HepG2 (cell line): ENCODE data around the gene ATRNL1. TPM values are rescaled to one million over a fixed set of nuclear protein-coding genes. Genes with fewer than 3 reads are reported as not detected.

Source experiments
- ATAC-seq: fragments of 200-7000 bp; cut with Tn5 transposase; 3 replicates; pipeline ENCODE4 v1.9.1; 2020; ENCODE audit warnings: mild to moderate bottlenecking, moderate library complexity
- BruUV-seq: library from RNA; stranded (reverse); fragments of 400-500 nt; replicated peaks from 2 replicates; lab custom pipeline; 2021; lab: Mats Ljungman, UMichigan
- CTCF ChIA-PET: fragments of 300-600 bp; formaldehyde crosslinking; extraction: SDS; loops from one replicate; lab custom pipeline; 2021; ENCODE audit warnings: low total read pairs, inconsistent platforms, low intra/inter-chr PET ratio; lab: Yijun Ruan, JAX
- POLR2A ChIA-PET: fragments of 350-600 bp; sonication (Branson Sonifier 250); formaldehyde crosslinking; loops from one replicate; lab custom pipeline; 2020; ENCODE audit warnings: antibody characterized with exemption, inconsistent platforms; lab: Yijun Ruan, JAX
- DNase-seq: peaks from one replicate; pipeline ENCODE4 v3.0.0-alpha.2; 2015; ENCODE audit warnings: low spot score
- FAIRE-seq: peaks from 3 replicates; lab custom pipeline; 2011; peaks lifted over from hg19 to GRCh38; lab: Jason Lieb, UNC
- H2AFZ ChIP-seq: one replicate; pipeline ENCODE4 v1.6.1; 2011; ENCODE audit warnings: low read length, inconsistent platforms
- H3K27ac ChIP-seq: fragments of 300-600 bp; 3 replicates; pipeline ENCODE4 v1.8.0; 2011; ENCODE audit warnings: mixed run types, mild to moderate bottlenecking, mixed read lengths, low read length, inconsistent platforms; ENCODE audit not compliant: insufficient read depth; ENCODE audit errors: extremely low read length
- H3K27me3 ChIP-seq, 2 experiments: fragments of 200-600 bp in 1 of 2; 2 replicates in 1 of 2; 3 replicates in 1 of 2; pipeline versions ENCODE4 v1.6.0 to v1.8.0; 2011; ENCODE audit warnings: low read length in 2 of 2, mild to moderate bottlenecking in 2 of 2, moderate library complexity in 2 of 2, inconsistent platforms in 1 of 2; ENCODE audit not compliant: insufficient read depth in 2 of 2, control insufficient read depth in 1 of 2
- H3K36me3 ChIP-seq, 2 experiments: fragments of 200-600 bp in 1 of 2; replicated peaks in 1 of 2; 2 replicates in 1 of 2; 3 replicates in 1 of 2; pipeline versions ENCODE4 v1.5.1 to v1.8.0; 2011; ENCODE audit warnings: low read length in 2 of 2, inconsistent platforms in 1 of 2; ENCODE audit not compliant: insufficient read depth in 2 of 2, control insufficient read depth in 1 of 2
- H3K4me1 ChIP-seq: 2 replicates; pipeline ENCODE4 v1.5.1; 2012; ENCODE audit warnings: low read length, inconsistent platforms; ENCODE audit not compliant: insufficient read depth
- H3K4me2 ChIP-seq: 2 replicates; pipeline ENCODE4 v1.6.0; 2011; ENCODE audit warnings: low read depth, low read length, inconsistent platforms
- H3K4me3 ChIP-seq, 3 experiments: fragments of 200-600 bp in 1 of 3; sonication (generic), shearing (Covaris generic) in 1 of 3; replicated peaks in 1 of 3; 2 replicates each; pipeline ENCODE4 v1.5.1; 2011 to 2016; ENCODE audit warnings: low read length in 3 of 3, inconsistent platforms in 2 of 3, low read depth in 2 of 3, mild to moderate bottlenecking in 2 of 3, control low read depth in 1 of 3, mixed read lengths in 1 of 3; ENCODE audit not compliant: insufficient read depth in 1 of 3
- H3K79me2 ChIP-seq: one replicate; pipeline ENCODE4 v1.6.1; 2011; ENCODE audit warnings: low read length, inconsistent platforms; ENCODE audit not compliant: insufficient read depth
- H3K9ac ChIP-seq: 2 replicates; pipeline ENCODE4 v1.6.0; 2011; ENCODE audit warnings: mild to moderate bottlenecking, low read depth, low read length, inconsistent platforms; ENCODE audit not compliant: insufficient read depth
- H3K9me3 ChIP-seq: 2 replicates; pipeline ENCODE4 v1.5.1; 2012; ENCODE audit warnings: mild to moderate bottlenecking, low read length
- H4K20me1 ChIP-seq: 2 replicates; pipeline ENCODE4 v1.6.0; 2011; ENCODE audit warnings: inconsistent platforms, mild to moderate bottlenecking, low read length, moderate library complexity; ENCODE audit not compliant: insufficient read depth
- ETV5 ChIP-seq: IDR thresholded peaks from 2 replicates; pipeline ENCODE4 v1.6.1; 2018; ENCODE audit warnings: missing biosample characterization, missing genetic modification reagents, inconsistent platforms, borderline replicate concordance
- EZH2 ChIP-seq: conservative IDR thresholded peaks from 2 replicates; pipeline ENCODE4 v1.6.1; 2012; ENCODE audit warnings: mild to moderate bottlenecking, low read depth, low read length, moderate library complexity
- GATAD2A ChIP-seq: IDR thresholded peaks from 2 replicates; pipeline ENCODE4 v1.6.1; 2016
- MBD4 ChIP-seq: IDR thresholded peaks from 2 replicates; pipeline ENCODE4 v1.6.1; 2012; ENCODE audit warnings: low read length, inconsistent platforms, borderline replicate concordance
- SRF ChIP-seq: IDR thresholded peaks from 2 replicates; pipeline ENCODE4 v1.6.1; 2011; ENCODE audit warnings: mild to moderate bottlenecking, low read depth, low read length, moderate library complexity
- ZNF558 ChIP-seq: sonication (generic); formaldehyde crosslinking; IDR thresholded peaks from 2 replicates; pipeline ENCODE4 v1.9.0; 2022; ENCODE audit warnings: mild to moderate bottlenecking, missing genetic modification reagents, borderline replicate concordance
- ZNF605 ChIP-seq: sonication (generic); formaldehyde crosslinking; IDR thresholded peaks from 2 replicates; pipeline ENCODE4 v1.8.0; 2022; ENCODE audit warnings: mild to moderate bottlenecking, missing genetic modification reagents
- WGBS: methylation state at CpG from one replicate; pipeline ENCODE4 v1.1.6; 2017; ENCODE audit warnings: low lambda C conversion rate; 5-methylcytosine and 5-hydroxymethylcytosine counted together
- in situ Hi-C: cut with HindIII; loops from 2 replicates; pipeline ENCODE4 v1.10.0; 2017; ENCODE audit warnings: low pct_unique_long_range_greater_than_20kb; ENCODE audit not compliant: extremely low pct_ligation_motif_present
- intact Hi-C: fragments of 100-400 bp; cut with micrococcal nuclease; formaldehyde crosslinking; loops from one replicate; pipeline ENCODE4 v1.10.0; 2022; ENCODE audit not compliant: unreplicated experiment
- polyA plus RNA-seq, 8 experiments: library from polyadenylated mRNA; depleted of rRNA in 3 of 8; stranded (reverse) in 7 of 8; unstranded in 1 of 8; fragments of >200 nt; fragmentation: Illumina TruSeq in 4 of 8; extraction: Trizol in 4 of 8; gene quantifications; 2 replicates each; pipeline versions ENCODE4 v1.2.1 to v1.2.3, GENCODE V29; 2011 to 2016; ENCODE audit warnings: low read depth in 4 of 8, missing spikeins in 1 of 8, mixed read lengths in 1 of 8; ENCODE audit not compliant: insufficient read depth in 1 of 8
- total RNA-seq, 5 experiments: library from RNA; depleted of rRNA; stranded (reverse); fragments of >200 nt; fragmentation: Illumina TruSeq; extraction: Trizol; gene quantifications; 2 replicates each; pipeline ENCODE4 v1.2.3, GENCODE V29; 2016; ENCODE audit warnings: low read depth in 1 of 5
- TF ChIP-seq, protein P1 (sequence below): IDR thresholded peaks from 2 replicates; pipeline ENCODE4 v1.6.1; 2016
- TF ChIP-seq, protein P2 (sequence below): sonication (generic); IDR thresholded peaks from 2 replicates; pipeline ENCODE4 v1.6.1; 2016; ENCODE audit warnings: low read depth, borderline replicate concordance
- TF ChIP-seq, protein P3 (sequence below): sonication (generic); formaldehyde crosslinking; IDR thresholded peaks from 2 replicates; pipeline ENCODE4 v1.8.0; 2022; ENCODE audit warnings: mild to moderate bottlenecking, missing genetic modification reagents; ENCODE audit not compliant: insufficient replicate concordance
- TF ChIP-seq, protein P4 (sequence below): sonication (generic); formaldehyde crosslinking; IDR thresholded peaks from 2 replicates; pipeline ENCODE4 v1.8.0; 2023; ENCODE audit warnings: mild to moderate bottlenecking, missing genetic modification reagents

The ATRNL1 gene
- total and polyA plus RNA-seq, 2 of the 13 experiments (the other 11 are each of a cell fraction or from before 2014, with no cell fraction given), result 0.04 TPM; not detected in 1

DNA sequence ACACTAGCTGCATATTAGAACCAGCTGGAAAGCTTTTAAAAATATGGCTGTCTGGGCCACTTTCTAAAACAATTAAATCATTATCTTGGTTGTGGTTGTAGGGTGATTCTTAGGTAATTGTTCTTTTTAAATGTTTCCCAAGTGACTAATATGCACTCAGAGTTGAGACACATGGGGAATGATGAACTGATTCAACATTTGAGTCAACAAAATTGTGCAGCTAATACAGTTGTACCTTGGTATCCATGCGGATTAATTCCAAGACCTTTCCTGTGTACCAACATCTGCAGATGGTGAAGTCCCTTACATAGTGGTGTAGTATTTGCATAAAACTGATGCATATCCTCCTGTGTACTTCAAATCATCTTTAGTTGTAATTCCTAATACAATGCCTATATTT, 242.2 kb downstream of the ATRNL1 start:
- Histone ChIP-seq H3K27ac (no peak overlapping the region), H3K9ac (no peak overlapping the region), H4K20me1 (no peaks in the 10 kb centered on the region), H3K79me2 (no peaks in the 10 kb centered on the region), H3K4me1 (no peaks in the 10 kb centered on the region), H3K27me3 (no peaks in the 10 kb centered on the region), H3K4me2 (no peak overlapping the region), H3K9me3 (no peaks in the 10 kb centered on the region), H2AFZ (no peak overlapping the region), H3K4me3 (no peak overlapping the region), H3K36me3 (no peaks in the 10 kb centered on the region)
- BruUV-seq, result no TSS peak
- ChIA-PET POLR2A (no interaction called here), CTCF (no interaction called here)
- ATAC-seq (no peak), FAIRE-seq (no peak), DNase-seq (no peak)
- intact Hi-C loops (no loop called here), in situ Hi-C loops (no loop called here)
- TF ChIP-seq GATAD2A (CRISPR knock-in tag), result no peak
- TF ChIP-seq, protein P1, sequence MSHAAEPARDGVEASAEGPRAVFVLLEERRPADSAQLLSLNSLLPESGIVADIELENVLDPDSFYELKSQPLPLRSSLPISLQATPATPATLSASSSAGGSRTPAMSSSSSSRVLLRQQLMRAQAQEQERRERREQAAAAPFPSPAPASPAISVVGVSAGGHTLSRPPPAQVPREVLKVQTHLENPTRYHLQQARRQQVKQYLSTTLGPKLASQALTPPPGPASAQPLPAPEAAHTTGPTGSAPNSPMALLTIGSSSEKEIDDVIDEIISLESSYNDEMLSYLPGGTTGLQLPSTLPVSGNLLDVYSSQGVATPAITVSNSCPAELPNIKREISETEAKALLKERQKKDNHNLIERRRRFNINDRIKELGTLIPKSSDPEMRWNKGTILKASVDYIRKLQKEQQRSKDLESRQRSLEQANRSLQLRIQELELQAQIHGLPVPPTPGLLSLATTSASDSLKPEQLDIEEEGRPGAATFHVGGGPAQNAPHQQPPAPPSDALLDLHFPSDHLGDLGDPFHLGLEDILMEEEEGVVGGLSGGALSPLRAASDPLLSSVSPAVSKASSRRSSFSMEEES, result no peak
- TF ChIP-seq ZNF605 (CRISPR knock-in tag), result no peak
- no peak for TF ChIP-seq ZNF558 (CRISPR knock-in tag)
- TF ChIP-seq, protein P2, sequence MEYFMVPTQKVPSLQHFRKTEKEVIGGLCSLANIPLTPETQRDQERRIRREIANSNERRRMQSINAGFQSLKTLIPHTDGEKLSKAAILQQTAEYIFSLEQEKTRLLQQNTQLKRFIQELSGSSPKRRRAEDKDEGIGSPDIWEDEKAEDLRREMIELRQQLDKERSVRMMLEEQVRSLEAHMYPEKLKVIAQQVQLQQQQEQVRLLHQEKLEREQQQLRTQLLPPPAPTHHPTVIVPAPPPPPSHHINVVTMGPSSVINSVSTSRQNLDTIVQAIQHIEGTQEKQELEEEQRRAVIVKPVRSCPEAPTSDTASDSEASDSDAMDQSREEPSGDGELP, result no peak
- TF ChIP-seq SRF, result no peak
- TF ChIP-seq MBD4, result no peak
- no peak for TF ChIP-seq EZH2
- TF ChIP-seq ETV5, result no peak
- TF ChIP-seq, protein P3, sequence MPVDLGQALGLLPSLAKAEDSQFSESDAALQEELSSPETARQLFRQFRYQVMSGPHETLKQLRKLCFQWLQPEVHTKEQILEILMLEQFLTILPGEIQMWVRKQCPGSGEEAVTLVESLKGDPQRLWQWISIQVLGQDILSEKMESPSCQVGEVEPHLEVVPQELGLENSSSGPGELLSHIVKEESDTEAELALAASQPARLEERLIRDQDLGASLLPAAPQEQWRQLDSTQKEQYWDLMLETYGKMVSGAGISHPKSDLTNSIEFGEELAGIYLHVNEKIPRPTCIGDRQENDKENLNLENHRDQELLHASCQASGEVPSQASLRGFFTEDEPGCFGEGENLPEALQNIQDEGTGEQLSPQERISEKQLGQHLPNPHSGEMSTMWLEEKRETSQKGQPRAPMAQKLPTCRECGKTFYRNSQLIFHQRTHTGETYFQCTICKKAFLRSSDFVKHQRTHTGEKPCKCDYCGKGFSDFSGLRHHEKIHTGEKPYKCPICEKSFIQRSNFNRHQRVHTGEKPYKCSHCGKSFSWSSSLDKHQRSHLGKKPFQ (CRISPR knock-in tag), result no peak
- TF ChIP-seq, protein P4, sequence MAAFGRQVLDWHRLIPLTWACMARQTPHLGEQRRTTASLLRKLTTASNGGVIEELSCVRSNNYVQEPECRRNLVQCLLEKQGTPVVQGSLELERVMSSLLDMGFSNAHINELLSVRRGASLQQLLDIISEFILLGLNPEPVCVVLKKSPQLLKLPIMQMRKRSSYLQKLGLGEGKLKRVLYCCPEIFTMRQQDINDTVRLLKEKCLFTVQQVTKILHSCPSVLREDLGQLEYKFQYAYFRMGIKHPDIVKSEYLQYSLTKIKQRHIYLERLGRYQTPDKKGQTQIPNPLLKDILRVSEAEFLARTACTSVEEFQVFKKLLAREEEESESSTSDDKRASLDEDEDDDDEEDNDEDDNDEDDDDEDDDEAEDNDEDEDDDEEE (CRISPR knock-in tag), result no peak
- 94% methylated on average over 1 of the region's 1 CpG for WGBS
